Right atrium auricular region (tissue), 2 donors: Measurements from ENCODE around the gene GSK3A. TPM values are rescaled to one million over a fixed set of nuclear protein-coding genes. Genes with fewer than 3 reads are reported as not detected.

Experiments
- DNase-seq: peaks from one replicate; pipeline ENCODE4 v3.0.0-alpha.2; 2019; ENCODE audit warnings: low spot score
- H3K27ac ChIP-seq, 2 donors: fragments of 200-600 bp; sonication (generic); 1 replicate in 1 of 2; 2 replicates in 1 of 2; pipeline ENCODE4 v1.5.1; 2016 to 2019
- H3K27me3 ChIP-seq, 2 donors: fragments of 200-600 bp; sonication (generic); one replicate each; pipeline versions ENCODE4 v1.5.1 to v1.6.0; 2017 to 2019
- H3K36me3 ChIP-seq: fragments of 200-600 bp; sonication (generic); one replicate; pipeline ENCODE4 v1.5.1; 2016
- H3K4me1 ChIP-seq, 2 donors: fragments of 200-600 bp; sonication (generic); one replicate each; pipeline versions ENCODE4 v1.5.1 to v1.6.0; 2017 to 2019
- H3K4me3 ChIP-seq, 2 donors: fragments of 200-600 bp; sonication (generic); 1 replicate in 1 of 2; 2 replicates in 1 of 2; pipeline ENCODE4 v1.5.1; 2017 to 2019; ENCODE audit warnings: mild to moderate bottlenecking in 1 of 2, moderate library complexity in 1 of 2
- H3K9me3 ChIP-seq, 2 donors: fragments of 200-600 bp; sonication (generic); one replicate each; pipeline ENCODE4 v1.5.1; 2019
- total RNA-seq, 2 donors: library from RNA; depleted of rRNA; stranded (reverse); fragments of >200 nt; gene quantifications; one replicate each; pipeline ENCODE4 v1.1.0, GENCODE V29; 2016
- TF ChIP-seq, protein P1 (sequence below), 2 donors: fragments of 200-600 bp; sonication (generic); IDR thresholded peaks; one replicate each; pipeline ENCODE4 v1.5.1; 2019; ENCODE audit warnings: antibody characterized with exemption in 2 of 2

The GSK3A gene
- total RNA-seq = 10 to 100 TPM; 18.1 to 27.9 TPM

DNA sequence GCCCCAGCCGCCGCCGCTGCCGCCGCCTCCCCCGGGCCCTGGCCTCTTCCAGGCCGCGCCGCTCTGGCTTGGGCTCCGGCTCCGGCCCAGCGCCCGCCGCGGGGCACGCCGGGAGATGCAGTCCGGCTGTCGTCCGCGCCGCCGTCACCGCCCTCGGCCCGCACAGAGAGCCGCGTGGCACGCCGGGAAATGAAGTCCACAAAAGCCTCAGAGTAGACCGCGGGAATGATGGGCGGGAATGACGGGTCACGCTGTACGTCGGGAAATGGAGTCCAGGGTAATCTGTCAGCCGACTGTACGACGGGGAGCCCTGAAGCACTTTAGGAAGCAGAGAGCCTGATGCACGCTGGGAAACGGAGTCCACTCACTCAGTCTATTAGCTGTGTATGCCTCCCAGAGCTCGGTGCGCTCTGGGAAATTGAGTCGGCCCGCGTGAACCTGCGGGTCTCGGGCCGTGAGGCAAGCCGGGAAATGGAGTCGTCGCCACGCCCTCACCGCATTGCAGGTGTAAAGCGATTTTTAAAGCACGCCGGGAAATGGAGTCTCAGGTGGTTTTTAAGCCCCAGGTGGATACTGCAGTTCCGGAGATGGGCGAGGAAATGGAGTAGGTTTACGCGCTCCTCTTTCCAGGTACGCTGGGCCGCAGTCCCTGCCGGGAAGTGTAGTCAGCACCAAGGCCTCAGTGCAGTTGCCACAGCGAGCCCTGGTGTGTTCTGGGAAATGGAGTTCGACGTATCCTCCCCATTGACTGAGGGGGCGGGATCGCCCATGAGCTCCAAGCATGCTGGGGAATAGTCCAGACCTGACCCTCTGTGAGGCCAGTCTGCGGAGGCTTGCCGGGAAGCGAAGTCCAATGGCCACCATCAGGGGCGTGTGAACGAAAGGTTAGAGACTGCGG lies at the start of gene GSK3A:
Gene GSK3A (minus strand): TSS at position 91 of the 898 bp plus-strand sequence. CDS start 137 bp downstream, outside the sequence.
- DNase-seq = peak; percentile 99
- Histone ChIP-seq H3K4me1 (peaks cover 0 to 54% of the 10 kb centered on the region in 2 donors), H3K9me3 (no peaks in the 10 kb centered on the region), H3K27ac (peak within 1 kb of the TSS; percentile 84 to 90), H3K27me3 (no peaks in the 10 kb centered on the region), H3K36me3 (no peaks in the 10 kb centered on the region), H3K4me3 (peak within 1 kb of the TSS; percentile 87 to 89)
- TF ChIP-seq, protein P1, sequence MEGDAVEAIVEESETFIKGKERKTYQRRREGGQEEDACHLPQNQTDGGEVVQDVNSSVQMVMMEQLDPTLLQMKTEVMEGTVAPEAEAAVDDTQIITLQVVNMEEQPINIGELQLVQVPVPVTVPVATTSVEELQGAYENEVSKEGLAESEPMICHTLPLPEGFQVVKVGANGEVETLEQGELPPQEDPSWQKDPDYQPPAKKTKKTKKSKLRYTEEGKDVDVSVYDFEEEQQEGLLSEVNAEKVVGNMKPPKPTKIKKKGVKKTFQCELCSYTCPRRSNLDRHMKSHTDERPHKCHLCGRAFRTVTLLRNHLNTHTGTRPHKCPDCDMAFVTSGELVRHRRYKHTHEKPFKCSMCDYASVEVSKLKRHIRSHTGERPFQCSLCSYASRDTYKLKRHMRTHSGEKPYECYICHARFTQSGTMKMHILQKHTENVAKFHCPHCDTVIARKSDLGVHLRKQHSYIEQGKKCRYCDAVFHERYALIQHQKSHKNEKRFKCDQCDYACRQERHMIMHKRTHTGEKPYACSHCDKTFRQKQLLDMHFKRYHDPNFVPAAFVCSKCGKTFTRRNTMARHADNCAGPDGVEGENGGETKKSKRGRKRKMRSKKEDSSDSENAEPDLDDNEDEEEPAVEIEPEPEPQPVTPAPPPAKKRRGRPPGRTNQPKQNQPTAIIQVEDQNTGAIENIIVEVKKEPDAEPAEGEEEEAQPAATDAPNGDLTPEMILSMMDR (IDR thresholded peaks at IDR 0.05) = no peak

DNA sequence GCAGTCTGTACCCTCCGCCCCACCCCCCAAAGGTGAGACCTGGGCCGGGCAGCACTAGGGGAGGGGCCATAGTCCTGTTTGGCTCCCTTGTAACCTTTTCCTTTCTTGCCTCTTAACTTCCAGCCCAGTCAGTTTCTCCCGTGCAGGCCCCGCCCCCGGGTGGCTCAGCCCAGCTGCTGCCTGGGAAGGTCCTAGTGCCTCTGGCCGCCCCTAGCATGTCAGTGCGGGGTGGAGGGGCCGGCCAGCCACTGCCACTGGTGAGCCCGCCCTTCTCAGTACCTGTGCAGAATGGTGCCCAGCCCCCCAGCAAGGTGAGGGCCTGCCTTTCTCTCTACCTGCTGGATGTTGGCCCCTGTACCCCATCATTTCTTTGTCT lies 49.0 kb upstream of the GSK3A start:
- H3K27me3 ChIP-seq = no peaks in the 10 kb centered on the region
- no peak for DNase-seq
- no peak overlapping the region for H3K27ac ChIP-seq
- no peak overlapping the region for H3K4me3 ChIP-seq
- H3K36me3 ChIP-seq = peaks cover 81% of the 10 kb centered on the region
- TF ChIP-seq, protein P1 (IDR thresholded peaks at IDR 0.05) = no peak
- no peaks in the 10 kb centered on the region for H3K9me3 ChIP-seq
- peaks cover 0 to 6% of the 10 kb centered on the region in 2 donors for H3K4me1 ChIP-seq

DNA sequence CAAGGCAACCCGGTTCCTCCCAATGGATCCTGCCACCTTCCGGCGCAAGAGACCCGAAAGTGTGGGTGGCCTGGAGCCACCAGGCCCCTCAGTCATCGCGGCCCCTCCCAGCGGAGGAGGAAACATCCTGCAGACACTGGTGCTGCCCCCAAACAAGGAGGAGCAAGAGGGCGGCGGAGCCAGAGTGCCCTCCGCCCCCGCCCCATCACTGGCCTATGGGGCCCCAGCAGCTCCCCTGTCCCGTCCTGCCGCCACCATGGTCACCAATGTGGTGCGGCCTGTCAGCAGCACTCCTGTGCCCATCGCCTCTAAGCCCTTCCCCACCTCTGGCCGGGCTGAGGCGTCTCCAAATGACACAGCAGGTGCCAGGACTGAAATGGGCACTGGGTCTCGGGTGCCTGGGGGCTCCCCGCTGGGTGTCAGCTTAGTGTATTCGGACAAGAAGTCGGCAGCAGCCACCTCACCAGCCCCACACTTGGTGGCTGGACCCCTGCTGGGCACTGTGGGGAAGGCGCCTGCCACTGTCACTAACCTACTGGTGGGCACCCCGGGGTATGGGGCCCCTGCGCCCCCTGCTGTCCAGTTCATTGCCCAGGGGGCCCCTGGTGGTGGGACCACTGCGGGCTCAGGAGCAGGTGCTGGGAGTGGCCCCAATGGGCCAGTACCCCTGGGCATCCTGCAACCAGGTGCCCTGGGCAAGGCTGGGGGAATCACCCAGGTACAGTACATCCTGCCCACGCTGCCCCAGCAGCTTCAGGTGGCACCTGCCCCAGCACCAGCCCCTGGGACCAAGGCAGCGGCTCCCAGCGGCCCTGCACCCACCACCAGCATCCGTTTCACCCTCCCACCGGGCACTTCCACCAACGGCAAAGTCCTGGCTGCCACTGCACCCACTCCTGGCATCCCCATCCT lies 48.4 kb upstream of the GSK3A start:
- Histone ChIP-seq H3K4me1 (peaks cover 0 to 13% of the 10 kb centered on the region in 2 donors), H3K27me3 (no peaks in the 10 kb centered on the region), H3K4me3 (no peak overlapping the region), H3K27ac (no peak overlapping the region), H3K9me3 (no peaks in the 10 kb centered on the region), H3K36me3 (peaks cover 81% of the 10 kb centered on the region)
- DNase-seq = no peak
- TF ChIP-seq, protein P1 (IDR thresholded peaks at IDR 0.05) = peak in 1 of 2 donors; percentile 53

- H3K27ac ChIP-seq = no peak overlapping the region
- no peaks in the 10 kb centered on the region for H3K9me3 ChIP-seq
- H3K4me1 ChIP-seq = peaks cover 0 to 19% of the 10 kb centered on the region in 2 donors
- H3K36me3 ChIP-seq = peaks cover 80% of the 10 kb centered on the region
- H3K4me3 ChIP-seq = no peak overlapping the region
- no peak for DNase-seq
- no peaks in the 10 kb centered on the region for H3K27me3 ChIP-seq
- TF ChIP-seq, protein P1 (IDR thresholded peaks at IDR 0.05) = no peak
Observed at GRCh38 chr19:42290136-42290522, 47.7 kb upstream of the GSK3A start.

- no peak overlapping the region for H3K27ac ChIP-seq
- no peaks in the 10 kb centered on the region for H3K9me3 ChIP-seq
- H3K4me1 ChIP-seq = peaks cover 0 to 24% of the 10 kb centered on the region in 2 donors
- no peaks in the 10 kb centered on the region for H3K27me3 ChIP-seq
- DNase-seq = no peak
- TF ChIP-seq, protein P1 (IDR thresholded peaks at IDR 0.05) = no peak
- H3K4me3 ChIP-seq = no peak overlapping the region
- peaks cover 75% of the 10 kb centered on the region for H3K36me3 ChIP-seq
Observed at GRCh38 chr19:42289556-42290041, 47.2 kb upstream of the GSK3A start.
